ENCODE measurements around the gene SPAG7. TPM values are rescaled to one million over a fixed set of nuclear protein-coding genes. Genes with fewer than 3 reads are reported as not detected.

SPAG7 gene
- total RNA-seq, 1 donor from 2014 or later: 45.4 TPM

GRCh38 chr17:4978726-4979125 lies 11.1 kb upstream of the SPAG7 start:
- DNase-seq (ENCODE audit: low read depth in 2 of 2): no peak

- no peak for DNase-seq (ENCODE audit: low read depth in 2 of 2)
These were observed 6.6 kb upstream of the SPAG7 start for GRCh38 chr17:4974115-4974670.

- no peak for DNase-seq (ENCODE audit: low read depth in 2 of 2)
These were observed 5.9 kb upstream of the SPAG7 start for GRCh38 chr17:4973256-4974114.

- DNase-seq (ENCODE audit: low read depth in 2 of 2): no peak
These were observed 5.1 kb upstream of the SPAG7 start for GRCh38 chr17:4972752-4973151.

GRCh38 chr17:4972322-4972721 lies 4.7 kb upstream of the SPAG7 start:
- DNase-seq (ENCODE audit: low read depth in 2 of 2): no peak

- no peak for DNase-seq (ENCODE audit: low read depth in 2 of 2)
These were observed 4.2 kb upstream of the SPAG7 start for GRCh38 chr17:4971826-4972225.

- no peak for DNase-seq (ENCODE audit: low read depth in 2 of 2)
These were observed 2.7 kb upstream of the SPAG7 start for GRCh38 chr17:4970273-4970672.

- DNase-seq (ENCODE audit: low read depth in 2 of 2): no peak
These were observed 2.0 kb upstream of the SPAG7 start for GRCh38 chr17:4969551-4970173.

GRCh38 chr17:4969047-4969550 lies 1.5 kb upstream of the SPAG7 start:
- DNase-seq (ENCODE audit: low read depth in 2 of 2): peak in 1 of 2 donors; percentile 21

- peak in 1 of 2 donors; percentile 16 for DNase-seq (ENCODE audit: low read depth in 2 of 2)
These were observed 949 bp upstream of the SPAG7 start for GRCh38 chr17:4968486-4969046.

- peak; percentile 100 for DNase-seq (ENCODE audit: low read depth in 2 of 2)
These were observed 626 bp downstream of the SPAG7 start for GRCh38 chr17:4966844-4967538.

GRCh38 chr17:4965311-4965986 lies 2.2 kb downstream of the SPAG7 start:
- DNase-seq (ENCODE audit: low read depth in 2 of 2): no peak

GRCh38 chr17:4960279-4960922 lies 7.2 kb downstream of the SPAG7 start:
- DNase-seq (ENCODE audit: low read depth in 2 of 2): no peak

GRCh38 chr17:4959261-4959965 lies 8.2 kb downstream of the SPAG7 start:
- no peak for DNase-seq (ENCODE audit: low read depth in 2 of 2)

- DNase-seq (ENCODE audit: low read depth in 2 of 2): no peak
These were observed 9.5 kb downstream of the SPAG7 start for GRCh38 chr17:4958102-4958501.

- peak in 1 of 2 donors; percentile 34 for DNase-seq (ENCODE audit: low read depth in 2 of 2)
These were observed 11.0 kb downstream of the SPAG7 start for GRCh38 chr17:4956493-4957061.

GRCh38 chr17:4955091-4955490 lies 12.5 kb downstream of the SPAG7 start:
- no peak for DNase-seq (ENCODE audit: low read depth in 2 of 2)

- DNase-seq (ENCODE audit: low read depth in 2 of 2): peak in 1 of 2 donors; percentile 19
These were observed 14.1 kb downstream of the SPAG7 start for GRCh38 chr17:4953451-4953961.

- DNase-seq (ENCODE audit: low read depth in 2 of 2): no peak
These were observed 16.1 kb downstream of the SPAG7 start for GRCh38 chr17:4951486-4951885.

All from dermis microvascular lymphatic vessel endothelial cell (primary cell).